Thyroid gland (tissue), 4 donors: Measurements from ENCODE around the gene MMAB.

Source experiments
- CTCF ChIP-seq, 6 experiments: fragments of 200-600 bp in 3 of 6; fragments of 450-650 bp in 3 of 6; sonication (generic) in 3 of 6; IDR thresholded peaks; one replicate each; pipeline ENCODE4 v1.5.1; 2016 to 2019; ENCODE audit warnings: antibody characterized with exemption in 6 of 6, mild to moderate bottlenecking in 2 of 6, inconsistent platforms in 1 of 6, moderate library complexity in 1 of 6
- POLR2A ChIP-seq, 2 donors: fragments of 450-650 bp; IDR thresholded peaks; one replicate each; pipeline ENCODE4 v1.6.1; 2017; ENCODE audit warnings: antibody characterized with exemption in 2 of 2, mild to moderate bottlenecking in 2 of 2, moderate library complexity in 1 of 2

DNA sequence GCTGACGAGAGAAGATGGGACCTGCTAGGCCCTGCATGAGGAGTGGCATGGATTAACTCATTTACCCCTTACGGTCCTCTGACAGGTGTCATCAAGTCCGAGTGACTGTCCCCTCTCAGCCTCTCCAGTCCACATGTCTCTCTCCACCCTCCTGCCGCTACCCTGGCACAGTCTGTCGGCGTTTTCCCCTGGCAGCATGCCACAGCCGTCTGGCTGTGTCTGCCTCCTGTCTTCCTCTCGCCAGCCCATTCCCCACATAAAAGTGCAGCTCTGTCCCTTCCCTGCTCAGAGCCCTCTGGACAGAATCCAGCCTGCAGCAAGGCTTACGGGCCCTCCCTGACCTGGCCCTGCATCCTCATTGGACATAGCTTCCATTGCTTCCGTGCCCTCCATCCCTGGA, 50.2 kb downstream of the MMAB start:
- TF ChIP-seq CTCF (IDR thresholded peaks at IDR 0.05) (no peak), POLR2A (IDR thresholded peaks at IDR 0.05) (no peak)
